ENCODE data around the gene SLC22A16. TPM values are rescaled to one million over a fixed set of nuclear protein-coding genes. Genes with fewer than 3 reads are reported as not detected.

SLC22A16 gene
- total and polyA plus RNA-seq, 2 of the 8 experiments (the other 6 are each of a cell fraction or from before 2014, with no cell fraction given) = not detected

DNA sequence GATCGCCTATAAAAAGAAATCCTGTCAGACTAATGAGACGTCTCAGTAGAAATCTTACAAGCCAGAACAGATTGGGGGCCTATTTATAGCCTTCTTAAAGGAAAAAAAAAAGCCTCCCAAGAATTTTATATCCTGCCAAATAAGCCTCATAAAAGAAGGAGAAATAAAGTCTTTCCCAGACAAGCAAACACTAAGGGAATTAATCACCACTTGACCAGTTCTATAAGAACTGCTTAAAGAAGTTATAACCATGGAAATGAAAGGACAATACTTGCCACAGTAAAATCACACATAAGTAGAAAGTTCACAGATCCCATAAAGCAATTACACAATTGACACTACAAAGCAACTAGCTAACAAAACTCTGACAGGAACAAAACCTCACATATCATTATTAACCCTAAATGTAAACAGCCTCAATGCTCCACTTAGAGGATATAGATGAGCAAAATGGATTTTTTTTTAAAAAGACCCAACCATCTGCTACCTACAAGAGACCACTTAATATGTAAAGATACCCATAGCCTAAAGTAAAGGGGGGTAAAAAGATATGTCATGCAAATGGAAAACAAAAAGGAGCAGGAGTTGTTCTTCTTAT is 13.4 kb downstream of the SLC22A16 start:
- no peaks in the 10 kb centered on the region for H3K36me3 ChIP-seq (ENCODE audit: control insufficient read depth in 2 of 4, insufficient read depth in 4 of 4, low read length in 3 of 4)
- H4K8ac ChIP-seq (ENCODE audit: extremely low read depth, insufficient read depth, low read length) = no peak overlapping the region
- H3K56ac ChIP-seq (replicated peaks; ENCODE audit: insufficient read length, low read depth, low read length) = no peak overlapping the region
- no peaks in the 10 kb centered on the region for H3K79me2 ChIP-seq (ENCODE audit: control insufficient read depth in 1 of 2, insufficient read depth in 2 of 2, low read length in 2 of 2)
- H3K9ac ChIP-seq (replicated peaks in 1 of 4; ENCODE audit: extremely low read depth in 1 of 4, low read depth in 3 of 4, low read length in 3 of 4) = no peak overlapping the region
- H3K18ac ChIP-seq (ENCODE audit: extremely low read depth, low read length) = no peak overlapping the region
- H4K20me1 ChIP-seq (replicated peaks in 1 of 2; ENCODE audit: control insufficient read depth in 1 of 2, insufficient read depth in 2 of 2, low read length in 2 of 2) = no peaks in the 10 kb centered on the region
- no peak overlapping the region for H2BK20ac ChIP-seq (ENCODE audit: low read length)
- H2AFZ ChIP-seq (ENCODE audit: low read length) = no peak overlapping the region
- no peak overlapping the region for H2BK120ac ChIP-seq (replicated peaks; ENCODE audit: low read depth, low read length)
- H3K27me3 ChIP-seq (replicated peaks in 1 of 4; ENCODE audit: control insufficient read depth in 3 of 4, extremely low read depth in 1 of 4, insufficient read depth in 3 of 4, low read length in 3 of 4) = no peaks in the 10 kb centered on the region
- FAIRE-seq = peak; percentile 62
- no peak overlapping the region for H2BK12ac ChIP-seq (ENCODE audit: low read depth, low read length)
- H3K4me2 ChIP-seq (ENCODE audit: insufficient read depth in 1 of 2, low read depth in 2 of 2, low read length in 2 of 2) = no peak overlapping the region
- no peak overlapping the region for H2BK5ac ChIP-seq (ENCODE audit: low read depth, low read length)
- H3K23ac ChIP-seq (ENCODE audit: insufficient read length) = no peak overlapping the region
- DNase-seq (ENCODE audit: low read depth in 1 of 2, low spot score in 2 of 2) = no peak
- no peak overlapping the region for H3K27ac ChIP-seq (ENCODE audit: low read depth, low read length)
- ChIA-PET CTCF (ENCODE audit: partially characterized antibody) (interaction anchor here (0.6 to 1.7 kb wide), 2 partner anchors 10 to 11 kb away, joined by 4 to 6 read pairs; no protein-coding TSS in a partner anchor), POLR2A (ENCODE audit: partially characterized antibody) (no interaction called here)
- no peaks in the 10 kb centered on the region for H3K23me2 ChIP-seq (ENCODE audit: low read depth, low read length)
- H4K5ac ChIP-seq (ENCODE audit: insufficient read length, low read depth, low read length) = no peak overlapping the region
- no peak overlapping the region for H2BK15ac ChIP-seq (ENCODE audit: low read length)
- 80% methylated on average over 2 of the region's 2 CpGs; no CpG with 5 or more reads in 1 of the 2 experiments for WGBS, 2 experiments (ENCODE audit: extremely low coverage in 1 of 2, insufficient coverage in 1 of 2, insufficient read length in 1 of 2, insufficient replicate concordance in 2 of 2, low coverage in 1 of 2, low lambda C conversion rate in 2 of 2, missing lambda C conversion rate in 1 of 2)
- H2AK5ac ChIP-seq (ENCODE audit: low read depth, low read length) = no peak overlapping the region
- H3K9me3 ChIP-seq (ENCODE audit: insufficient read depth in 2 of 2, low read depth in 1 of 2, low read length in 1 of 2) = peaks cover 0 to 7% of the 10 kb centered on the region in 2 experiments; a peak in 3 of 4 replicates
- no peak overlapping the region for H3K14ac ChIP-seq (ENCODE audit: insufficient read length)
- no peaks in the 10 kb centered on the region for H3K4me1 ChIP-seq (replicated peaks in 1 of 4; ENCODE audit: control insufficient read depth in 3 of 4, insufficient read depth in 4 of 4, low read length in 3 of 4)
- no peak overlapping the region for H4K91ac ChIP-seq (replicated peaks; ENCODE audit: insufficient read length, low read length)
- no peak overlapping the region for H3K4me3 ChIP-seq (ENCODE audit: extremely low read depth in 1 of 4, insufficient read depth in 2 of 4, low read depth in 3 of 4, low read length in 4 of 4)
- H3K4ac ChIP-seq (replicated peaks; ENCODE audit: insufficient read length, low read depth, low read length) = no peak overlapping the region
- H3K79me1 ChIP-seq (ENCODE audit: low read depth, low read length) = no peaks in the 10 kb centered on the region
- TF ChIP-seq EP300 (IDR thresholded peaks at IDR 0.05; ENCODE audit: borderline replicate concordance in 1 of 2, low read depth in 2 of 2, low read length in 2 of 2) (no peak), TAF7 (optimal IDR thresholded peaks at IDR 0.05; ENCODE audit: borderline replicate concordance, low read depth, low read length) (no peak), NANOG (IDR thresholded peaks at IDR 0.05; ENCODE audit: insufficient read depth, low read depth, low read length, poor library complexity, severe bottlenecking) (no peak), GTF2F1 (IDR thresholded peaks at IDR 0.05; ENCODE audit: borderline replicate concordance, low read depth, low read length) (no peak), SP1 (IDR thresholded peaks at IDR 0.05; ENCODE audit: low read depth, low read length) (no peak), SUZ12 (IDR thresholded peaks at IDR 0.05; ENCODE audit: low read length) (no peak), ATF3 (IDR thresholded peaks at IDR 0.05; ENCODE audit: insufficient read depth, low read depth, low read length) (no peak), USF2 (IDR thresholded peaks at IDR 0.05; ENCODE audit: low read length) (no peak), KDM1A (IDR thresholded peaks at IDR 0.05; ENCODE audit: borderline replicate concordance, low read length) (no peak)
- TF ChIP-seq, protein P1, sequence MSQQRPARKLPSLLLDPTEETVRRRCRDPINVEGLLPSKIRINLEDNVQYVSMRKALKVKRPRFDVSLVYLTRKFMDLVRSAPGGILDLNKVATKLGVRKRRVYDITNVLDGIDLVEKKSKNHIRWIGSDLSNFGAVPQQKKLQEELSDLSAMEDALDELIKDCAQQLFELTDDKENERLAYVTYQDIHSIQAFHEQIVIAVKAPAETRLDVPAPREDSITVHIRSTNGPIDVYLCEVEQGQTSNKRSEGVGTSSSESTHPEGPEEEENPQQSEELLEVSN (IDR thresholded peaks at IDR 0.05) = no peak
